ENCODE data around the gene PLEKHA3.

DNA sequence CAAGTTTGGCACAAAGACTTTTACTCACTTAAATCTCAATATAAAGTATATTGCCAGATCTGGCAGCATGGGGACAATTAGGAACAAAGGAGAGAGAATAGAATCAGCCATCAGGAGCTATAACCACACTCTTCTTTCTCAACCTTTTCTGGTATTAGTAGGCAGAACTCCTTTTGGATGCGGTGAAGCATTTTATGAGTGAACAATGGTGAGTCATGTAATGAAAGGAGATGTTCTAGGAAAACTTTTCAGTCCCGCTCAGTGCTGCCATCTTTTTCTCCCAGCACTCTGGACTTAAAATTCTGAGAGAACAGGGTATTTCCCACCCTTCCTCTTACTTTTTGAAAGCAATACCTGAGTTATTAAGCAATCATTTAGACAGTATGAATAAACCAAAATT, 32.2 kb downstream of the PLEKHA3 start:
- TF ChIP-seq, protein P1, sequence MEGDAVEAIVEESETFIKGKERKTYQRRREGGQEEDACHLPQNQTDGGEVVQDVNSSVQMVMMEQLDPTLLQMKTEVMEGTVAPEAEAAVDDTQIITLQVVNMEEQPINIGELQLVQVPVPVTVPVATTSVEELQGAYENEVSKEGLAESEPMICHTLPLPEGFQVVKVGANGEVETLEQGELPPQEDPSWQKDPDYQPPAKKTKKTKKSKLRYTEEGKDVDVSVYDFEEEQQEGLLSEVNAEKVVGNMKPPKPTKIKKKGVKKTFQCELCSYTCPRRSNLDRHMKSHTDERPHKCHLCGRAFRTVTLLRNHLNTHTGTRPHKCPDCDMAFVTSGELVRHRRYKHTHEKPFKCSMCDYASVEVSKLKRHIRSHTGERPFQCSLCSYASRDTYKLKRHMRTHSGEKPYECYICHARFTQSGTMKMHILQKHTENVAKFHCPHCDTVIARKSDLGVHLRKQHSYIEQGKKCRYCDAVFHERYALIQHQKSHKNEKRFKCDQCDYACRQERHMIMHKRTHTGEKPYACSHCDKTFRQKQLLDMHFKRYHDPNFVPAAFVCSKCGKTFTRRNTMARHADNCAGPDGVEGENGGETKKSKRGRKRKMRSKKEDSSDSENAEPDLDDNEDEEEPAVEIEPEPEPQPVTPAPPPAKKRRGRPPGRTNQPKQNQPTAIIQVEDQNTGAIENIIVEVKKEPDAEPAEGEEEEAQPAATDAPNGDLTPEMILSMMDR (conservative IDR thresholded peaks at IDR 0.05; ENCODE audit: low read length) = no peak
- TF ChIP-seq EZH2phosphoT487 (IDR thresholded peaks at IDR 0.05; ENCODE audit: borderline replicate concordance) = no peak
